ENCODE measurements around the gene ZNF649. TPM values are rescaled to one million over a fixed set of nuclear protein-coding genes. Genes with fewer than 3 reads are reported as not detected.

The ZNF649 gene
- 21.9 and 27.4 TPM in 2 replicates for total RNA-seq

DNA sequence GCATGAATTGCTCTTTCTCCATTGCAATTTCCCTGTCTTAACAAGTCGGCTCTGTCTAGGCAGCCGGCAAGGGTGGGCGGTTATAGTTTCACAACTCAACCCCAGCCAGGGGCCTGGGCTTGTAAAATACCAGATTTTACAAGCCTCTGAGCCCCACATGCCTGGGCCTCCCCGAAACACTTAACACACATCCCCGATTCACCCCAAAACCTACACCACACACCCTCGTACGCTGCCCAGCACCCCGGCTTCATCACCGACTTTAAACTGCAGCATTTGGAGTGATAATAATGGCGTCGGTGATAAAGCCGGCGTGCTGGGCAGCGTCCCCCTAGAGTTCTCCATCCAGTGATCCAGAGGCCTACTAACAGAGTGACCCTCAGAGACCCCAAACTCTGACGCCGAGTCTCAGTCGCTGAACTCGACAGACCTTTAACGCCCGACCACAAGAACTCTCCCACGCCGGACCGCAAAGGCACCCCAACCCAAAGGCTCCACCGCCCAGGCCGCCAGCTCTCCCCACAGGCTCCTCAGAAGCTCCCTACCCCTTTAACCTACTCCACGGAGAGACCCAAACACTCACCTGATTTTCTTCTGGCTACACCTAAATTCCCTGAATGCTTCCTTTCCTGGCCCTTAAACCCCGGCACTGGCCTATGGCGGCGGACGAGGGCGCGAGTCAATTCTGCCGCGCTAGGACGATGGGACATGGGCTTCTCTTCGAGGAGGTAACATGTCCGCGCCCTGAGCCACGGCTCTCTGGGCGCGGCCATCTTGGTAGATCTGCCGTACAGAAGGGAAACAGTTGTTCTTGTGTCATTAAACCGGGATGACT is at the start of gene ZNF649:
Gene ZNF649 (minus strand): TSS at position 687 of the 835 bp plus-strand sequence. CDS start 4,910 bp downstream, outside the sequence.
- H3K4me1 Mint-ChIP-seq: peaks cover 24% of the 10 kb centered on the region
- H3K4me3 Mint-ChIP-seq: peak within 1 kb of the TSS; percentile 99
- DNase-seq (peak; percentile 68), ATAC-seq (ENCODE audit: low read depth) (peak; percentile 95)
- H3K27me3 Mint-ChIP-seq: peaks cover 15% of the 10 kb centered on the region
- CTCF ChIA-PET: no interaction called here
- H3K9me3 Mint-ChIP-seq: peaks cover 46% of the 10 kb centered on the region
- intact Hi-C loops (cut with micrococcal nuclease): loop anchor here (1.0 to 5.0 kb wide), 6 partner anchors 16 to 143 kb away; partner anchors contain the start of genes ZNF350, ZNF432, ZNF613 and ZNF614
- TF ChIP-seq, protein P1, sequence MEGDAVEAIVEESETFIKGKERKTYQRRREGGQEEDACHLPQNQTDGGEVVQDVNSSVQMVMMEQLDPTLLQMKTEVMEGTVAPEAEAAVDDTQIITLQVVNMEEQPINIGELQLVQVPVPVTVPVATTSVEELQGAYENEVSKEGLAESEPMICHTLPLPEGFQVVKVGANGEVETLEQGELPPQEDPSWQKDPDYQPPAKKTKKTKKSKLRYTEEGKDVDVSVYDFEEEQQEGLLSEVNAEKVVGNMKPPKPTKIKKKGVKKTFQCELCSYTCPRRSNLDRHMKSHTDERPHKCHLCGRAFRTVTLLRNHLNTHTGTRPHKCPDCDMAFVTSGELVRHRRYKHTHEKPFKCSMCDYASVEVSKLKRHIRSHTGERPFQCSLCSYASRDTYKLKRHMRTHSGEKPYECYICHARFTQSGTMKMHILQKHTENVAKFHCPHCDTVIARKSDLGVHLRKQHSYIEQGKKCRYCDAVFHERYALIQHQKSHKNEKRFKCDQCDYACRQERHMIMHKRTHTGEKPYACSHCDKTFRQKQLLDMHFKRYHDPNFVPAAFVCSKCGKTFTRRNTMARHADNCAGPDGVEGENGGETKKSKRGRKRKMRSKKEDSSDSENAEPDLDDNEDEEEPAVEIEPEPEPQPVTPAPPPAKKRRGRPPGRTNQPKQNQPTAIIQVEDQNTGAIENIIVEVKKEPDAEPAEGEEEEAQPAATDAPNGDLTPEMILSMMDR (IDR thresholded peaks at IDR 0.05): no peak
- peaks cover 56% of the 10 kb centered on the region for H3K36me3 Mint-ChIP-seq (ENCODE audit: low read depth)
- POLR2A ChIA-PET: no interaction called here
- peak within 1 kb of the TSS; percentile 98 for H3K27ac Mint-ChIP-seq

DNA sequence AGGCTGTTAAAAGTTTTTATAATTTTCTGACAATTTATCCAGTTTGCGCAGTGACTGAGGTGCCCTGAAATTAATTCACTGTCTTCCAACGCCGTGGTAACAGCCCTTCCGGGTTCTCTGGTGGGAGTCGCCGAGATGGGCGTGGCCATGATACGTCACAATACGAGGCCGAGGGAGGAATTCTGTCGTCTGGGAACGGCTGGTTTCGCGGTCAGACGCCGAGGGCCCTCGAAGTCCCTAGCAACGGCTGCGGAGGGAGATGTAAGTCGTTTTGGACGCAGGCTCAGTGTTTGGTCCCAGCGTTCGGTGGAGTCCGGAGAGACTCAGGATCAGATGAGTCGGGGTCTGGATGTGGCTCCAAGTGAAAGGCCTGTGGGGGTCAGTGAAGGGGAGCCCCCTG is 44.2 kb upstream of the ZNF649 start:
- Mint-ChIP-seq H3K27ac (no peak overlapping the region), H3K4me3 (no peak overlapping the region), H3K27me3 (no peaks in the 10 kb centered on the region), H3K4me1 (no peaks in the 10 kb centered on the region), H3K36me3 (ENCODE audit: low read depth) (peaks cover 50% of the 10 kb centered on the region), H3K9me3 (peaks cover 51% of the 10 kb centered on the region)
- POLR2A ChIA-PET: no interaction called here
- ATAC-seq (ENCODE audit: low read depth) (no peak), DNase-seq (no peak)
- CTCF ChIA-PET: no interaction called here
- intact Hi-C loops (cut with micrococcal nuclease): no loop called here
- TF ChIP-seq, protein P1 (IDR thresholded peaks at IDR 0.05): no peak

DNA sequence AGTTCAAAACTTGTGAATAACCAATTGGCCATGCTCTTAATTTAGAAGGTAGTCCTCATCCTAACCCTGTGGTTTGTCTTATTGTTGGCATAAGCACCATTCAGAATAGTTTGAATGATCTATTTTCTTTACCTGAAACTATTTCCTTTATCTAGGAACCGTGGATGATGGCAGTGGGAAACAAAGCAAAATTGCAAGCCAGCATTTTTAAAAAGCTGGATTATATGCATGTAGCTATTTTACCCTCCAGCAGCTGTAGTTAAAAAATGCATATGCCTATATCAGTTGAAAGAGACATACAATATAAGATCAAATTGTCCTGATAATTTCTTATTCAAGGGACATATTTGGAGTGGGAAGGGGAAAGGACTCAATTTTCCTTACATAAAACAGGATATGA is 41.8 kb upstream of the ZNF649 start:
- H3K4me3 Mint-ChIP-seq: no peak overlapping the region
- peaks cover 62% of the 10 kb centered on the region for H3K9me3 Mint-ChIP-seq
- H3K4me1 Mint-ChIP-seq: no peaks in the 10 kb centered on the region
- ChIA-PET CTCF (no interaction called here), POLR2A (no interaction called here)
- no peaks in the 10 kb centered on the region for H3K27me3 Mint-ChIP-seq
- DNase-seq (no peak), ATAC-seq (ENCODE audit: low read depth) (no peak)
- TF ChIP-seq, protein P1 (IDR thresholded peaks at IDR 0.05): no peak
- intact Hi-C loops (cut with micrococcal nuclease): no loop called here
- H3K27ac Mint-ChIP-seq: no peak overlapping the region
- peaks cover 65% of the 10 kb centered on the region for H3K36me3 Mint-ChIP-seq (ENCODE audit: low read depth)

DNA sequence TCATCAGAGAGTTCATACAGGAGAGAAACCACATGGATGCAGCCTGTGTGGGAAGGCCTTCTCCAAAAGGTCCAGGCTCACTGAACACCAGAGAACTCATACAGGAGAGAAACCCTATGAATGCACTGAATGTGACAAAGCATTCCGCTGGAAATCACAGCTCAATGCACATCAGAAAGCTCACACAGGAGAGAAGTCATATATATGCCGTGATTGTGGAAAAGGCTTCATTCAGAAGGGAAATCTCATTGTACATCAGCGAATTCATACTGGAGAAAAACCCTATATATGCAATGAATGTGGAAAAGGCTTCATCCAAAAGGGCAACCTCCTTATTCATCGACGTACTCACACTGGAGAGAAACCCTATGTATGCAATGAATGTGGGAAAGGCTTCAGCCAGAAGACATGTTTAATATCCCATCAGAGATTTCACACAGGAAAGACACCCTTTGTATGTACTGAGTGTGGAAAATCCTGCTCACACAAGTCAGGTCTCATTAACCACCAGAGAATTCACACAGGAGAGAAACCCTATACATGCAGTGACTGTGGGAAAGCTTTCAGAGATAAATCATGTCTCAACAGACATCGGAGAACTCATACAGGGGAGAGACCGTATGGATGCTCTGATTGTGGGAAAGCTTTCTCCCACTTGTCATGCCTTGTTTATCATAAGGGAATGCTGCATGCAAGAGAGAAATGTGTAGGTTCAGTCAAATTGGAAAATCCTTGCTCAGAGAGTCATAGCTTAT is 40.2 kb upstream of the ZNF649 start:
- no peak overlapping the region for H3K27ac Mint-ChIP-seq
- CTCF ChIA-PET: no interaction called here
- TF ChIP-seq, protein P1 (IDR thresholded peaks at IDR 0.05): no peak

DNA sequence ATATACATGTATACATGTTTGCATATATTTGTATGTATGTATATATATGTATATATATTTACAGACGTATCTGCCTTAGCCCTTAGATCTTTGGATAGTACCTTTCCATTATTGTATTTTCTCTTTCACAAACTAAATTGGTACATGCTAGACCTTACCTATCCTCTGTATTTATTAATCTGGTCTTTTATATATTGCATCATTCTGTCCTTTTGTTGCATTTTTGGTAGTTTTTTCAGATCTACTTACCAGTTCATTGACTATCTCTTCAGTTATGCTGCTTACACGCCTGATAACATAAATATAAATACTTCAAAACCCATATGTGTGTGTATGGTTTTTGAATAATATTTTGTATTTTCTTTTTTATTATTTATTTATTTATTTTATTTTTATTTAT is 34.1 kb upstream of the ZNF649 start:
- no peaks in the 10 kb centered on the region for H3K27me3 Mint-ChIP-seq
- TF ChIP-seq, protein P1 (IDR thresholded peaks at IDR 0.05): no peak
- no peak for ATAC-seq (ENCODE audit: low read depth)
- DNase-seq: no peak
- intact Hi-C loops (cut with micrococcal nuclease): no loop called here
- H3K4me1 Mint-ChIP-seq: no peaks in the 10 kb centered on the region
- no peak overlapping the region for H3K27ac Mint-ChIP-seq
- H3K9me3 Mint-ChIP-seq: peaks cover 59% of the 10 kb centered on the region
- no peak overlapping the region for H3K4me3 Mint-ChIP-seq
- H3K36me3 Mint-ChIP-seq (ENCODE audit: low read depth): peaks cover 94% of the 10 kb centered on the region
- ChIA-PET CTCF (no interaction called here), POLR2A (no interaction called here)

More for the DNA sequence above, 40.2 kb upstream of the ZNF649 start:
- H3K27me3 Mint-ChIP-seq: no peaks in the 10 kb centered on the region
- H3K9me3 Mint-ChIP-seq: peaks cover 69% of the 10 kb centered on the region
- DNase-seq (no peak), ATAC-seq (ENCODE audit: low read depth) (no peak)
- H3K4me3 Mint-ChIP-seq: no peak overlapping the region
- H3K36me3 Mint-ChIP-seq (ENCODE audit: low read depth): peaks cover 78% of the 10 kb centered on the region
- POLR2A ChIA-PET: no interaction called here
- H3K4me1 Mint-ChIP-seq: no peaks in the 10 kb centered on the region
- intact Hi-C loops (cut with micrococcal nuclease): no loop called here
